PC-9 (cell line): Measurements from ENCODE around the gene ELMOD2.

Source experiments
- EZH2 ChIP-seq: fragments of 200-600 bp; sonication (generic); IDR thresholded peaks from 2 replicates; pipeline ENCODE4 v1.8.0; 2017; ENCODE audit warnings: antibody characterized with exemption, low read depth
- TF ChIP-seq, protein P1 (sequence below): fragments of 200-600 bp; sonication (generic); conservative IDR thresholded peaks from 2 replicates; pipeline ENCODE4 v1.6.1; 2017; ENCODE audit warnings: mixed run types, antibody characterized with exemption, mild to moderate bottlenecking, moderate library complexity

DNA sequence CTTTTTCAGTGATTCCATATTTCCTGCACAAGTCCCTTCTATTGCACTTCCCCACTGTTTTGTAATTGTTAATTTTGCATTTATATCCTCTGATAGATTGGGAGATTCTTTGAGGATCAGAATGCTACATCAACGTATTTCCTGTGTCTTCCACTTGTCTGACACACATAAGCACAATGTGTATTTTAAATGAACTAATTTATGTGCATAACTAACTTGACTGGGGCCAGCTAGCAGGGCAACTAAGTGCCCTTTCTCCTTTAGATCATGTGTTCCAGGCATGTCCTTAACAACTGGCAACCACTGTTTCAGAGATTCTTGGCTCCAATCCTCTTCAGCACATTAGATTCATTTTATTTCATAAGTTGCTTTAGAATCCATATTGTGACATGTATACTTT, 60.5 kb downstream of the ELMOD2 start:
- no peak for TF ChIP-seq EZH2
- TF ChIP-seq, protein P1, sequence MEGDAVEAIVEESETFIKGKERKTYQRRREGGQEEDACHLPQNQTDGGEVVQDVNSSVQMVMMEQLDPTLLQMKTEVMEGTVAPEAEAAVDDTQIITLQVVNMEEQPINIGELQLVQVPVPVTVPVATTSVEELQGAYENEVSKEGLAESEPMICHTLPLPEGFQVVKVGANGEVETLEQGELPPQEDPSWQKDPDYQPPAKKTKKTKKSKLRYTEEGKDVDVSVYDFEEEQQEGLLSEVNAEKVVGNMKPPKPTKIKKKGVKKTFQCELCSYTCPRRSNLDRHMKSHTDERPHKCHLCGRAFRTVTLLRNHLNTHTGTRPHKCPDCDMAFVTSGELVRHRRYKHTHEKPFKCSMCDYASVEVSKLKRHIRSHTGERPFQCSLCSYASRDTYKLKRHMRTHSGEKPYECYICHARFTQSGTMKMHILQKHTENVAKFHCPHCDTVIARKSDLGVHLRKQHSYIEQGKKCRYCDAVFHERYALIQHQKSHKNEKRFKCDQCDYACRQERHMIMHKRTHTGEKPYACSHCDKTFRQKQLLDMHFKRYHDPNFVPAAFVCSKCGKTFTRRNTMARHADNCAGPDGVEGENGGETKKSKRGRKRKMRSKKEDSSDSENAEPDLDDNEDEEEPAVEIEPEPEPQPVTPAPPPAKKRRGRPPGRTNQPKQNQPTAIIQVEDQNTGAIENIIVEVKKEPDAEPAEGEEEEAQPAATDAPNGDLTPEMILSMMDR: no peak
